GM21737 (cell line): Measurements from ENCODE around the gene PCDHB1.

Source experiments
- ATAC-seq: cut with Tn5 transposase; IDR thresholded peaks from one replicate; pipeline ENCODE4 v1.9.1; 2021; ENCODE audit warnings: mild to moderate bottlenecking, moderate library complexity; ENCODE audit not compliant: unreplicated experiment

The PCDHB1 gene

GRCh38 chr5:141050622-141051520 lies at the start of gene PCDHB1:
Gene PCDHB1, plus strand, starts transcription at chr5:141051374. Its CDS starts 97 bp downstream, at chr5:141051471.
- ATAC-seq, result no peak

GRCh38 chr5:141001446-141001843 lies 49.7 kb upstream of the PCDHB1 start:
- no peak for ATAC-seq

- ATAC-seq, result no peak
Observed at GRCh38 chr5:141001844-141002604, 49.1 kb upstream of the PCDHB1 start.

- no peak for ATAC-seq
Observed at GRCh38 chr5:141002605-141002965, 48.6 kb upstream of the PCDHB1 start.

GRCh38 chr5:141003031-141003430 lies 48.1 kb upstream of the PCDHB1 start:
- ATAC-seq, result no peak

- ATAC-seq, result no peak
Observed at GRCh38 chr5:141003791-141004611, 47.2 kb upstream of the PCDHB1 start.

- ATAC-seq, result no peak
Observed at GRCh38 chr5:141007791-141008190, 43.4 kb upstream of the PCDHB1 start.

GRCh38 chr5:141010047-141010793 lies 41.0 kb upstream of the PCDHB1 start:
- no peak for ATAC-seq

GRCh38 chr5:141017943-141018342 lies 33.2 kb upstream of the PCDHB1 start:
- ATAC-seq, result no peak

- no peak for ATAC-seq
Observed at GRCh38 chr5:141022384-141022783, 28.8 kb upstream of the PCDHB1 start.

GRCh38 chr5:141031006-141031405 lies 20.2 kb upstream of the PCDHB1 start:
- no peak for ATAC-seq

GRCh38 chr5:141032626-141033025 lies 18.5 kb upstream of the PCDHB1 start:
- no peak for ATAC-seq

GRCh38 chr5:141039061-141039460 lies 12.1 kb upstream of the PCDHB1 start:
- no peak for ATAC-seq

GRCh38 chr5:141039517-141039916 lies 11.7 kb upstream of the PCDHB1 start:
- no peak for ATAC-seq

- ATAC-seq, result no peak
Observed at GRCh38 chr5:141040093-141040770, 10.9 kb upstream of the PCDHB1 start.

GRCh38 chr5:141040771-141041426 lies 10.3 kb upstream of the PCDHB1 start:
- ATAC-seq, result no peak

- no peak for ATAC-seq
Observed at GRCh38 chr5:141041427-141041785, 9.8 kb upstream of the PCDHB1 start.

GRCh38 chr5:141042555-141042954 lies 8.6 kb upstream of the PCDHB1 start:
- no peak for ATAC-seq

- no peak for ATAC-seq
Observed at GRCh38 chr5:141051521-141051866, 320 bp downstream of the PCDHB1 start.

GRCh38 chr5:141077826-141078225 lies 26.7 kb downstream of the PCDHB1 start:
- no peak for ATAC-seq
